ENCODE data around the gene EGR4. TPM values are rescaled to one million over a fixed set of nuclear protein-coding genes. Genes with fewer than 3 reads are reported as not detected.

The EGR4 gene
- polyA plus RNA-seq, 1 of the 3 experiments (the other 2 are of a cell fraction), result 0.02 TPM

- Histone ChIP-seq H3K4me2 (no peak overlapping the region), H3K4me3 (ENCODE audit: low read depth in 2 of 2, low read length in 1 of 2) (no peak overlapping the region), H3K79me2 (ENCODE audit: insufficient read depth) (no peaks in the 10 kb centered on the region), H3K4me1 (ENCODE audit: control insufficient read depth in 1 of 2, insufficient read depth in 2 of 2, low read depth in 1 of 2, low read length in 1 of 2) (no peaks in the 10 kb centered on the region), H3K27ac (ENCODE audit: low read depth in 2 of 2, low read length in 1 of 2) (no peak overlapping the region), H3K9ac (no peak overlapping the region), H3K9me2 (no peaks in the 10 kb centered on the region), H3K36me3 (replicated peaks in 1 of 2; ENCODE audit: control insufficient read depth in 1 of 2, insufficient read depth in 2 of 2, low read length in 1 of 2) (no peaks in the 10 kb centered on the region), H2AFZ (ENCODE audit: low read depth) (no peak overlapping the region), H3K27me3 (ENCODE audit: insufficient read depth) (peaks cover 15% of the 10 kb centered on the region; the same call in 1 of the 2 replicates), H3K9me3 (no peaks in the 10 kb centered on the region), H3F3A (replicated peaks; ENCODE audit: insufficient read depth) (no peaks in the 10 kb centered on the region), H4K20me1 (ENCODE audit: insufficient read depth) (no peaks in the 10 kb centered on the region)
- 19% methylated on average over 5 of the region's 5 CpGs for WGBS (ENCODE audit: low lambda C conversion rate)
- ChIA-PET CTCF (no interaction called here), POLR2A (no interaction called here)
- TF ChIP-seq USF1 (IDR thresholded peaks at IDR 0.05; ENCODE audit: borderline replicate concordance, low read depth), result no peak
- no peak for TF ChIP-seq NRF1 (IDR thresholded peaks at IDR 0.05; ENCODE audit: low read depth, low read length)
- no peak for TF ChIP-seq FOXM1 (IDR thresholded peaks at IDR 0.05; ENCODE audit: low read depth)
- TF ChIP-seq IRF3 (IDR thresholded peaks at IDR 0.05; ENCODE audit: low read depth, low read length), result no peak
- TF ChIP-seq SMC3 (IDR thresholded peaks at IDR 0.05; ENCODE audit: low read depth, low read length), result no peak
- no peak for TF ChIP-seq GATA2 (CRISPR knock-in tag; IDR thresholded peaks at IDR 0.05)
- no peak for TF ChIP-seq EZH2phosphoT487 (IDR thresholded peaks at IDR 0.05; ENCODE audit: borderline replicate concordance, low read depth)
- TF ChIP-seq TCF12 (IDR thresholded peaks at IDR 0.05), result no peak
- TF ChIP-seq ELF1 (IDR thresholded peaks at IDR 0.05), result no peak
- no peak for TF ChIP-seq RAD21 (IDR thresholded peaks at IDR 0.05; ENCODE audit: low read length)
- no peak for TF ChIP-seq MEF2A (IDR thresholded peaks at IDR 0.05; ENCODE audit: borderline replicate concordance, low read depth)
- TF ChIP-seq YY1 (IDR thresholded peaks at IDR 0.05; ENCODE audit: low read depth), result no peak
- TF ChIP-seq REST (IDR thresholded peaks at IDR 0.05; ENCODE audit: low read depth, low read length), result no peak
- no peak for TF ChIP-seq SIN3A (IDR thresholded peaks at IDR 0.05; ENCODE audit: borderline replicate concordance, low read depth, low read length)
- no peak for TF ChIP-seq CHD2 (IDR thresholded peaks at IDR 0.05; ENCODE audit: low read length, partially characterized antibody)
- TF ChIP-seq FOXJ3 (CRISPR knock-in tag; IDR thresholded peaks at IDR 0.05), result no peak
- no peak for DNase-seq
Observed at GRCh38 chr2:73323551-73323950, 30.2 kb upstream of the EGR4 start.
